ENCODE results near the gene NOP14.

DNA sequence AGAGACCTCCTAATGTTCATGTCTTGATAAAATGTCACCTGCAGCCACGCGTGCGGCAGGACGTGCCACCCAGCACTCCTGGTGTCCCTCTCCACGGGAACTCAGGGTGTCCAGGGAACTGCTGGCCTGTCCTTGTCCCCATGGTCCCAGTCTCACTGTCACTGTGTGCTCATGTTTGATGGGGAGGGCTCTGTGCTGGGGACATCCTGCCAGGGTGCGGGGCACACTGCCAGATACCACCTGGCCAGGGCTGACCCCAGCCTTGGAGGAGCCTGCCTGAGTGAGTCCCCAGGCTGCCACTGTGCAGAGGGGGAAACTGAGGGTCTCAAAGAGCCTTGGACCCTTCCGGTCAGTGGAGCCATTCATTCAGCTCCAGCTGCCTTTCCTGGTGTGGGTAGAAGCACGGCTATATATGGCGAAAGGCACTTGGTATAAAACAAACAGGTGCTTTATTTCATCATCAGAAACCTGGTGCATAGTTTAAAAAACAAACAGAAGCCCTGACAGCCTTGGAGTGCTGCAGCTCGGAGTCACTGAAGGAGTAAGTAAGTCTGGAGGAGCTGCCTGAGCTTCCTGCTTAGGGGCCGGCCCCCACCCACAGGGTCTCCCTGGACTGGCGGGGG is 33.0 kb downstream of the NOP14 start:
- TF ChIP-seq, protein P1, sequence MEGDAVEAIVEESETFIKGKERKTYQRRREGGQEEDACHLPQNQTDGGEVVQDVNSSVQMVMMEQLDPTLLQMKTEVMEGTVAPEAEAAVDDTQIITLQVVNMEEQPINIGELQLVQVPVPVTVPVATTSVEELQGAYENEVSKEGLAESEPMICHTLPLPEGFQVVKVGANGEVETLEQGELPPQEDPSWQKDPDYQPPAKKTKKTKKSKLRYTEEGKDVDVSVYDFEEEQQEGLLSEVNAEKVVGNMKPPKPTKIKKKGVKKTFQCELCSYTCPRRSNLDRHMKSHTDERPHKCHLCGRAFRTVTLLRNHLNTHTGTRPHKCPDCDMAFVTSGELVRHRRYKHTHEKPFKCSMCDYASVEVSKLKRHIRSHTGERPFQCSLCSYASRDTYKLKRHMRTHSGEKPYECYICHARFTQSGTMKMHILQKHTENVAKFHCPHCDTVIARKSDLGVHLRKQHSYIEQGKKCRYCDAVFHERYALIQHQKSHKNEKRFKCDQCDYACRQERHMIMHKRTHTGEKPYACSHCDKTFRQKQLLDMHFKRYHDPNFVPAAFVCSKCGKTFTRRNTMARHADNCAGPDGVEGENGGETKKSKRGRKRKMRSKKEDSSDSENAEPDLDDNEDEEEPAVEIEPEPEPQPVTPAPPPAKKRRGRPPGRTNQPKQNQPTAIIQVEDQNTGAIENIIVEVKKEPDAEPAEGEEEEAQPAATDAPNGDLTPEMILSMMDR (conservative IDR thresholded peaks at IDR 0.05; ENCODE audit: low read length) = no peak
- TF ChIP-seq EZH2phosphoT487 (IDR thresholded peaks at IDR 0.05; ENCODE audit: borderline replicate concordance, low read depth, low read length) = no peak

All from OCI-LY7 (cell line).